T-helper 1 cell treated with Interleukin-12 subunit alpha and Interleukin-12 subunit beta and Interleukin-4 antibody, amounts not matched to agents 30 ng/mL and 1 ng/mL, for 36 hours (primary cell): Measurements from ENCODE around the gene ECM2. TPM values are rescaled to one million over a fixed set of nuclear protein-coding genes. Genes with fewer than 3 reads are reported as not detected.
"Not testable (repeated sequence)": the region's sequence is repeated elsewhere in the genome, so short reads cannot be mapped to it uniquely, and the experiment has no call there.

ENCODE experiments used
- intact Hi-C: fragments of 100-400 bp; cut with micrococcal nuclease; formaldehyde crosslinking; loops from one replicate; pipeline ENCODE4 v1.15.1; 2024
- total RNA-seq: library from RNA; stranded (reverse); gene quantifications from 2 replicates; pipeline ENCODE4 v1.2.3, GENCODE V29; 2022

ECM2 gene
- total RNA-seq: not detected in 2 replicates

DNA sequence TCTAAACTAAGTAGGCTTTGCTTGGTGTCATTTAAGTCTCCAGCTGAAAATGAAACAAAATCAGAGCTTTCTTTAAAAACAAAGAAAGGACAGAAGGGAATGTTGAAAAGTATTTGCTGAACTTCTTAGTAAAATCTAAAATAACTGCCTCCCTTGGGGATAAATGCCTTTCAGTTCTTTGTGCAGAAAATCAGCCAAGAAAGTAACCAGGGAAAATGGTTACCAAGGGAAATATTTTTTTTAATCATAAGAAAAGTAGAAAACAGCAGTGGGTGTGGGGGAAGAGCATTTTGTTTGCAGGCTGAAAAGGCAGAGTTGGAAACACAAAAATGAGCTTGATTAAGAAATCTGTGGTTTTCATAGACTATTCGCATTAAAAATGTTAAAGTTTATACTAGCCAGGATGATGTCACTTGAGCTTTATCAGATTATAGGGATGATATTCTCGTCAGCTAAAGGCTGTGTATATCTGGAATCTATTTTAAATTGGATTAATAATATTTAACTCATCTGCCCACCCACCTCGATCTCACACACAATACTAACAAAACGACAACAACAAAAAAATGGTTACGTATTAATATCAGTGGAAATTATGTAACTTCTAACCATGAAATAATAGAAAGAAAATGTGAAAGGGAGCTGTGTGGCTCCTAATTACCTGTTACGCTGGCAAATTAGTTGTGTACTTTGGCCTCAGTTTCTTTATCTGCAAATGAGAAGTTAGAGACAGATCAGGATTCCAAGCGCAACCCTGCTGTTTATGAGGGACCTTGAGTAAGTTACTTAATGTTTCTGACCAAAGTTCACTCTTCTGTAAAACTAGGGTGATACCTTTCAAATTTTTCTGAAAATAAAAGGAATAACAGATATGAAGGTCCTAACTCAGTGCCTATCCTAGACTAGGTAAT is at the start of gene ECM2:
Gene ECM2 (minus strand): TSS at position 51 of the 911 bp plus-strand sequence. CDS start 13,124 bp downstream, outside the sequence.
- intact Hi-C loops: no loop called here

DNA sequence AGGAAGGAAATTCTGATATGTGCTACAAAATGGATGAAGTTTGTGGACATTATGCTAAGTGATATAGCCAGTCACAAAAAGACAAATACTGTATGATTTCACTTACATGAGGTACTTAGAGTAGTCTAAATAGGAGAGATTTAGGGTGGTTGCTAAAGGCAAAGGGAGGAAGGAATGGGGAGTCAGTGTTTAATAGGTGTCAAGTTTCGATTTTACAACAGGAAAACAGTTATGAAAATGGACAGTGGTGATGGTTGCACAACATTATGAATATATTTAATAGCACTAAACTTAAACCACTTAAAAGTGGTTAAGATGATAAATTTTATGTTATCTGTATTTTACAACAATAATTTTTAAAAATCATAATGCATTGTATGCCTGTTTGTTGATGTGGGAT is 40.4 kb upstream of the ECM2 start:
- intact Hi-C loops: no loop called here

DNA sequence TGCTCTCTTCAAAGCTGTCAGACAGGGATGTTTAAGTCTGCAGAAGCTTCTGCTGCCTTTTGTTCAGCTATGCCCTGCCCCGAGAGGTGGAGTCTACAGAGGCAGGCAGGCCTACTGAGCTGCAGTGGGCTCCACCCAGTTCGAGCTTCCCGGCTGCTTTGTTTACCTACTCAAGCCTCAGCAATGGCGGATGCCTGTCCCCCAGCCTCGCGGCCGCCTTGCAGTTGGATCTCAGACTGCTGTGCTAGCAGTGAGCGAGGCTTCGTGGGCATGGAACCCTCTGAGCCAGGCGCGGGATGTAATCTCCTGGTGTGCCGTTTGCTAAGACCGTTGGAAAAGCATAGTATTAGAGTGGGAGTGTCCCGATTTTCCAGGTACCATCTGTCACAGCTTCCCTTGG is 37.8 kb upstream of the ECM2 start:
- intact Hi-C loops: not testable (repeated sequence)

DNA sequence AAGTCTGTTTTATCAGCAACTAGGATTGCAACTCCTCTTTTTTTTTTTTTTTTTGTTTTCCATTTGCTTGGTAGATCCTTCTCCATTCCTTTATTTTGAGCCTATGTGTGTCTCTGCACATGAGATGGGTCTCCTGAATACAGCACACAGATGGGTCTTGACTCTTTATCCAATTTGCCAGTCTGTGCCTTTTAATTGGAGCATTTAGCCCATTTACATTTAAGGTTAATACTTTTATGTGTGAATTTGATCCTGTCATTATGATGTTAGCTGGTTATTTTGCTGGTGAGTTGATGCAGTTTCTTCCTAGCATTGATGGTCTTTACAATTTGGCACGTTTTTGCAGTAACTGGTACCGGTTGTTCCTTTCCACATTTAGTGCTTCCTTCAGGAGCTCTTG is 36.1 kb upstream of the ECM2 start:
- intact Hi-C loops: not testable (repeated sequence)

DNA sequence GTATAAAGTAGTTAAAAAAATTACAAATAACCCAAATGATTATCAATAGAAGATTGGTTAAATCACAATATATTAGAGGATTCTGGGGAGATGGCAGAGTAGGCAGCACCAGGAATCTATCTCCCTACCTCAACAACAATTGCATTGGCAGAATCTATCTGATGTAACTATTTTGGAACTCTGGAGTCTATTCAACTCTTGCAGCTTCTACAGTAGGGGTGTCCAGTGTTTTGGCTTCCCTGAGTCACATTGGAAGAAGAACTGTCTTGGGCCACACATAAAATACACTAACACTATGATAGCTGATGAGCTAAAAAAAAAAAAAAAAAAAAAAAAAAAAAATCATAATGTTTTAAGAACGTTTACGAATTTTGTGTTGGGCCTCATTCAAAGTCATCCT is 29.2 kb upstream of the ECM2 start:
- intact Hi-C loops: no loop called here

DNA sequence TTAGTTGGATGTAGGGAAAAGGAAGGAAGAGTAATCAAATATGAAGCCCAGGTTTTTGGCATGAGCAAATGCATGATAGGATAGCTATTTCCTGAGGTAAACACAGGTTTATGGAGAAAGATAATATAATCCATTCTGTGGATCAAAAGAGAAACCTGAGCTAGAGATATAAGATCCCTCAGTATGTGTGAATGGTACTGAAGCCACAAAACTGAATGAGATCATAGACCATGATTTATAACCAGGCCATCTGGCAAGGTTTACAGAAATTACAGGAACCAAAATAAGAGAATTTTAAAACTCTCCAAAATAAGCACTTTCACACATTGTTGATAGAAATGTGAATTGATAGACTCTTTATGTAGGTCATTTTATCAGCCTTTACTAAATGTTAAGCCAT is 28.7 kb upstream of the ECM2 start:
- intact Hi-C loops: no loop called here

DNA sequence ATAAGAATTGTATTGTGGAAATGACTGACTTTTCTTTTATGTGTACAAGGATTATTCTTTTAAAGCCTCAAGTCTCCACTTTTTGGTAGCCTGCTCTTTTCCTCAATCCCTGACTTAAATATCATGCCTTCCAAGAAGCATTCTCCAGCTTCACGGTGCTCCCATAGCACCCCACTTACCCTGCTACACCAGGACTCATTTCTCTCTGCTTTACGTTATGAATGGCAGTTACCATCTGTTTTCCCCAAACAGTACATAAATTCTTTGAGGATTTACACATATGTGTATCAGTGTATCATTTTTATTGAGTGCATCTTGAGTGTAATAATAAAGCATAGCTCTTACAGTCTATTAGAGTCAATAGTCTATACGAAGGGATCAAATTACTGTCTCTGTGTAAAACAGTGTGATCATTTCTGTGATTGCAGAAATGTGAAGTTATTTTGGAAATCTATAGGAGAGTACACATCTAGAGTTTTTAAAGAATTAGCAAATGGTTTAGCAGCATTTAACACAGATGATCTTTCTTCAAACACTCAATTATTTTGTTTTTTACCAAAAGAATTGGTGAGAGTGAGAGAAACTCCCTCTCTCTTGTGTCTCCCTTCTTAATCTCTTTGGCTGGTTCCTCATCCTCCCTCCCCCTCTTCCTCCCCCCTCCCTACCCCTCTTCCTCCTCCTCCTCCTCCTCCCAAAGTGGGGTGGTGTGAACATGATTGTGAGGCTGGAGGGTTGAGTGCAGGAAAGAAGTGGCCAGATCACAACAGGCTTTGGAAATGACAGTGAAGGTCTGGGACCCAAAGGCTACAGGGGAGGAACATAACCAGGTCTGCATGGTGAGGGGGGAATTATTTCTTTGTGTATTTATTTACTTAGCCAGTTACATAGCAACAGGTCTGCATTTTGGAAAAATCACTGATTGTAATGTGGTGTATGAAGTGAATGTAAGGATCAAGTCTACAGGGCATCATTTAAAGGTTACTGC is 27.6 kb upstream of the ECM2 start:
- intact Hi-C loops: no loop called here

DNA sequence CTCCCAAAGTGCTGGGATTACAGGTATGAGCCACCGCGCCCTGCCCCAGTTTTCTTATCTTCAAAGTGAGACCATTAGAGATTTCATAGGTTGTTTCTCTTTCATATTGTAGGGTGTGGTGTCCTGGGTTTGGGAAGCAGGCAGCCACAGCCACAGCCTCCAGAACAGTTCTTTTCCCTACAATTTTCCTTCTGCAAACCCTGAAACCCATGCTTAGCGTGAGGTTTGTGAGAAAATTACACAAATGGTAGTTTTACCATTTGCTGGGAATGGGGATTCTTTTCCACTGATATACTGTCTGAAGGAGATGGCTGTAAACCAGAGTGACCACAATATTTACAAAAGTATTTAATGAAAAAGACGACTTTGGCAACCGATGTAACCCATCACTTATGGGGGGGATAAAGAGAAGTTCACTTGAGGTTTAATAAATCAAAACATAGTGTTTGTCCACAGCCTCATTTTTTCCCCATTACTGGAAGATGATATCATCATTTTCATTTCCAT is 26.7 kb upstream of the ECM2 start:
- intact Hi-C loops: no loop called here

DNA sequence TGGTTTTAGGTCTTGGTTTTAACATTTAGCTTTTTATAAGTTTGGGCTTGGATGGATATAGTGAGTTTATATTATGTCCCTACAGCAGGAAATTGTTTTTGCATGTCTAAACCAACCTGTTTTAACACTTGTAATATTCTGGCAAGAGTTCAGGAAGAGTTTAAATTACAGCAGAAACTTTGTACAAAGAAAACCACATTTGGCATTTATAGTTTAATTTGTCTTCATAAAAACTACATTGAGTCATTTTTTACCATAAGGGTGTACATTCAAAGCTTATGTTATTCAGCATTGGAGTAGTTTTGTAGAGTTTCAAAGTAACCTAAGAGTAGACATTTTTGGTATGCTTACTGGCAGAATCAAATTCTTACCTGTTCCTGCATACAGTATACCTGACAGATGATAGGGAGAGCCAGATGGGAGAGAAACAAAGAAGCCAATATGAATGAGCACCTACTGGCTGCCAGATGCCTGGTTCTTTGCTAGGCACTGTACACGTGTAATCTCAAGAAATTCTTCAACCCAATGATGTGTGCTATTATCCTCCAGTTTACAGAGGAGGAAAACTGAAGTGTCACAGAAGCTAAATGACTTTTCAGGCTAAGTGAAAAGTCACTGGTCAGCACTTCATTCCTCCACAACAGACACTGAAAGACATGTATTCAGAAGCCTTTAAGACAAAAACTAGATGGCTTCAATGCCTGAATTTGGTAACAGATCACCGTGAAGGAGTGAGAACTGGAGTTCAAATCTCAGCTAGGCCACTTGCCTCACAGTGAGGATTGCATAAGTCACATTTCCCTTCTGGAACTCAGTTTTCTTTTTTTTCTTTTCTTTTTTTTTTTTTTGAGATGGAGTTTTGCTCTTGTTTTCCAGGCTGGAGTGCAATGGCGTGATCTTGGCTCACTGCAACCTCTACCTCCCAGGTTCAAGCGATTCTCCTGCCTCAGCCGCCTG is 25.9 kb upstream of the ECM2 start:
- intact Hi-C loops: no loop called here

DNA sequence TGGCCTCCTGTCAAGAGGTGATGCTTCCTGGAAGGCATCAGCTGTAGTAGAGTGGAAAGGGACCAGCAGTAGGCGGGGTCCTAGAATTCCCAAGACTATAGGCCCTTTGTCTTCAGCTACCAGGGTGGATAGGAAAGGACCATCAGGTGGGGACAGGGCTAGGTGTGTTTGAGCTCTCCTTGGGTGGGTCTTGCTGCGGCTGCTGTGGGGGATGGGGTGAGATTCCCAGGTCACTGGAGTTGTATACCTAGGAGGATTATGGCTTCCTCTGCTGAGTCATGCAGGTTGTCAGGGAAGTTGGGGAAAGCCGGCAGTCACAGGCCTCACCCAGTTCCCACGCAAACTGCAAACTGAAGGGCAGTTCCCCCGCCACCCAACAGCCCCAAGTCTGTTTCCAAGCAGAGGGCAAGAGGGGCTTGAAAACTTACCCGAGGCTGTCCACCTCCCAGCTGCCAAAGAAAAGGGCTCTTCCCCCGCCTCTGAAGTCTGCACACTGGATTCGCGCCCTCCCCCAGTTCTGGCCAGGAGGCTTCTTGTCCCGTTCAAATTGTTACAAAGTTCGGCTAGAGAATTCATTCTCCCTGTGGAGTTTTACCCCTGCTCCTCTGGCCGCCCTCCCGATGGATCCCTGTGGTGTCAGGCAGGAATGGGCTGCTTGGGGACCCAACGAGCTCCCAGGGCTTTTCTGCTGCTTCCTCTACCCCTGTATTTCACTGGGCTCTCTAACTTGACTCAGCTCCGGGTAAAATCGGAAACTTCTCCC is 23.0 kb upstream of the ECM2 start:
- intact Hi-C loops: no loop called here

DNA sequence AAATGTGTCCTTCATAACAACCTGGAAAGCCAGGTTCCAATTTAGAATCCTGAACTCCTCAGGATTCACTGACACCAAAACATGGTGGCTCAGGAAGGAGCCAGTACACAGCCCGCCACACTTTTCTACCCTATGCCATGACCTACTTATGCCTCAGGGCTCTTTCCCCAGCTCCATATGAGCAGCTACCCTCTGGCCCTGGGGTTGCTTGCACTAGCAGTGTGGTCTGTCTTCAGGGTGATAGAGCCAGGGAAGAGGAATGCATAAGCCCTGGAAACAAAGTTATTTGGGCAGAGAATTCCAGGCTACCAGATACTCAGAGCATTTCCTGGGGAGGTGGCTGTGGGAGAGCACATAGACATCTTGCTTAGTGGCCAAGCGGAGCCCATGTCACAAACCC is 15.0 kb upstream of the ECM2 start:
- intact Hi-C loops: no loop called here

DNA sequence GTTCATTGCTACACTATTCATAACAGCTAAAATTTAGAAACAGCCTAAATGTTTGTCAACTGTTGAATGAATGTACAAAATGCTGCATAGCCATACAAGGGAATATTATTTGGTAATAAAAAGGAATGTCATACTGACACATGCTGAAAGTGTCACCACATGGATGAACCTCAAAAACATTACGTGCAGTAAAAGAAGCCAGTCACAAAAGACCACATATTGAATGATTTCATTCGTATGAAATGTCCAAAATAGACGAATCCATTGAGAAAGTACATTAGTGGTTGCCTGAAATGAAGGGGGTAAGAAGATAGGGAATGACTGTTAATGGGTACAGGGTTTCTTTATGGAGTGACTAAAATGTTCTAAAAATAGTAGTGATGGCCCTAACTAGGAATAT is 11.6 kb upstream of the ECM2 start:
- intact Hi-C loops: no loop called here

DNA sequence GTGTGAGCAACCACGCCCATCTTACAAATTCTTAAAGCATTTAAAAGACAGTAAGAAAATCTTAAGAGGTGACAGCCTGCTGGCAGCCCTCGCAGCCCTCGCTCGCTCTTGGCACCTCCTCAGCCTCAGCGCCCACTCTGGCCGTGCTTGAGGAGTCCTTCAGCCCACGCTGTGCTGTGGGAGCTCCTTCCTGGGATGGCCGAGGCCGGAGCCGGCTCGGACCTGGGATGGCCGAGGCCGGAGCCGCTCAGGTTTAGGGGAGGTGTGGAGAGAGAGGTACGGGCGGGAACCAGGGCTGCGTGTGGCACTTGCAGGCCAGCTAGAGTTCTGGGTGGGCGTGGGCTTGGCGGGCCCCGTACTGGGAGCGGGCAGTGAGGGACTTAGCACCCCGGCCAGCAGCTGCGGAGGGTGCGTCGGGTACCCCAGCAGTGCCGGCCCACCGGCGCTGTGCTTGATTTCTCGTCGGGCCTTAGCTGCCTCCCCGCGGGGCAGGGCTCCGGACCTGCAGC is 9.3 kb upstream of the ECM2 start:
- intact Hi-C loops: no loop called here

DNA sequence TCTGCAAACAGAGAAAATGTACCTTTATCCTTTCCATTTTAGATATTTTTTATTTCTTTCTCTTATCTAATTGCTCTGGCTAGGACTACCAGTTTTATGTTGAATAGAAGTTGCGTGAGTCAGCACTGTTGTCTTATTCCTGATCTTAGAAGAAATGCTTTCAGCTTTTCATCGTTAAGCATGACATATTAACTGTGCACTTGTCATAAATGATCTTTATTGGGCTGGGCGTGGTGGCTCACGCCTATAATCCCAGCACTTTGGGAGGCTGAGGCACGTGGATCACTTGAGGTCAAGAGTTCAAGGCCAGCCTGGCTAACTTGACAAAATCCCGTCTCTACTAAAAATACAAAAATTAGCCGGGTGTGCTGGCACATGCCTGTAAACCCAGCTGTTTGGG is 8.2 kb upstream of the ECM2 start:
- intact Hi-C loops: no loop called here

DNA sequence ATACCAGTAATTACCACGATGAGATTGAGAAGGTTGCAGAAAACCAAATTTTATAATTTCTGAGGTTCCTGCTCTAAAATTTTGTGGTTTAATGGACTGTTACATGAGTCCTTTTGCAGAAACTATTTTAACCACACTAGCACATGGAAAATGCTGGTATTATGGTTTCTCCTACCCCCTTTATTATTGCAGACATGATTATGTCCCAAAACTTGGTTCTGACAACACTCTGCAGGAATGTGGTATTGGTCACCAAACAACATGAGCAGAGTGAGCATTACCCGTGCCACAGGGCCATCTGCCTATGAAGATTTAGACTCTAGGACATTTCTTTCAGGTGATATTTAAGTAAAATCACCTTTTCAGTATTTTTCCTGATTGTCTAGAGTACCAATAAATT is 2.8 kb upstream of the ECM2 start:
- intact Hi-C loops: no loop called here

DNA sequence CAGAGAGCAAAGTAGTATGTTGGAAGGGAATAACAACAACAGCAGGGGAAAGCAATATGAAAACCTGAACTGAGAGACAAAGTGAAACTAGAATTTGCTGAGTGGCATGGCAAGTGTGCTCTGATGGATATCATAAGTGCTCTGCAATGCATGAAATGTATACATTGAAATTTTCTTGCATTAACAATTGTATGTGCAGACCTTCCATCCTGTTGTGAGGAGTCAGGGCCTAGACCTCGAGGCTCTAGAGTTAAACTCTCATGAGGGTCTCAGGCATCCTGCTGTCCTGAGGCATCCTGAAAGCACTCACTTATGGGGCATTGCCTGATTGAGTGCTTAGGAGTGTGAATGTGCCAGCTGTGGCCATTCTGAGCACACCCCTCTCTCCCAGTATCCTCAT is 1.1 kb downstream of the ECM2 start:
- intact Hi-C loops: no loop called here

DNA sequence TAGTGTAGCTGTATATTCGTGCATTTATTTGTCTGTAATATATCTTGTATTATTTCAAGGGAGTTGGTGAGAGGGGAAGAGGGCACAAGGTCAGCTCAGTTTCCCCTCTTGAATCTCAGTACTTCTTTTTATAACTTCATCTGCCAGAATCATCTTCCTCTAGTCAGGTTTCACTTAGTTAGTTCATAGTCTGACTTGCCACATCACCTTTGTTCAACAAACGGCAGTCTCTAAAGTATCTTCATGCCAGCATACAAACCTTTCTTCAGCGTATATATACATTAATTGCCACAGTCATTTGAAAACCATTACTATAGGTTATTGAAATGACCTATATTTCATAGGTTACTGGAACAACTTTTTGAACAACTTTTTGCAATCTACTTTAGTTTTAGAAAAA is 1.6 kb downstream of the ECM2 start:
- intact Hi-C loops: no loop called here

DNA sequence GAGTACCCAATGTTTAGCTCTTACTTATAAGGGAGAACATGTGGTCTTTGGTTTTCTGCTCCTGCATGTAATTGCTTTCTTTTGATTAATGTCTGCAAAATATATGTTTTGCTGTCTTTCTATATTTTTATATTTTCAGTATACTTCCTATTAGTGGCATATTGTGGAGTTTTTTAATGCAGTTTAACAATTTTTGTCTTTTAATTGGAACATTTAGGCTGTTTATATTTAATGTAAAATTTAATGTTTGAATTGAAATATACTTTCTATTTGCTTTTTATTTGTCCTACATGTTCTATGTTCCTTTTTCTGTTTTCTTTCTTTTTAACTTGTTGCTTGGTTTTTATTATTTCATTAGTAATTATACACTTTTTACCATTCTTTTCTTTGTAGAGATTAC is 4.9 kb downstream of the ECM2 start:
- intact Hi-C loops: no loop called here

DNA sequence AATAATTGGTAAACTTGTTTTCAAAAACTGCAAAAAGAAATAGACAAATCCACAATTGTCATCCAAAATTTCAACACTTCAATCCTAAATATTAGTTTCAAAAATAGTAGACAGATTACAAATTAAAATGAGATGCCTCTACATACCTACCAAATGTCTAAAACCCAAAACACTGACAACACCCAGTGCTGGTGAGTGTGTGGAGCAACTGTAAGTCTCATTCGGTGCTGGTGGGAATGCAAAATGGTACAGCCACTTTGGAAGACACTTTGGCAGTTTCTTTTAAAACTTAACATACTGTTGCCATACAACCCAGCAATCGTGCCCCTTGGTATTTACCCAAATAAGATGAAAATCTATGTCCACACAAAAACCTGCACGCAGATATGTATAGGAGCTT is 6.7 kb downstream of the ECM2 start:
- intact Hi-C loops: no loop called here

DNA sequence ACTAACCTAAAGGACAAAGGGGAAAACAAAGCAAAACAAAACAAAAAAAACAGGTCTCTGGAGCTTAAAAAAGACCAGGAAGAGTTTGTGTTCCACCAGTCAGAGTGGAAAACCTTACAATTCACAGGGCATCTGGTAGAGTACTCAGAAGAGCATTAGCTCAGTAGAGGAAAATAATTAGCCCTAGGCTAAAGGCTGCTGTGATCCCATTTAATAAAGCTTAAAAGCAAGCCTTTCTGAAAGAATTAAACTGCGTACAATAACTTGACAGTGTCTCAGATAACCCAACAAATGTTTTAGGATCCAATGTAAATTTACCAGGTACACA is 7.3 kb downstream of the ECM2 start:
- intact Hi-C loops: no loop called here
